ENCODE results near the gene LDB3. TPM values are rescaled to one million over a fixed set of nuclear protein-coding genes. Genes with fewer than 3 reads are reported as not detected.

Gene LDB3, protein sequence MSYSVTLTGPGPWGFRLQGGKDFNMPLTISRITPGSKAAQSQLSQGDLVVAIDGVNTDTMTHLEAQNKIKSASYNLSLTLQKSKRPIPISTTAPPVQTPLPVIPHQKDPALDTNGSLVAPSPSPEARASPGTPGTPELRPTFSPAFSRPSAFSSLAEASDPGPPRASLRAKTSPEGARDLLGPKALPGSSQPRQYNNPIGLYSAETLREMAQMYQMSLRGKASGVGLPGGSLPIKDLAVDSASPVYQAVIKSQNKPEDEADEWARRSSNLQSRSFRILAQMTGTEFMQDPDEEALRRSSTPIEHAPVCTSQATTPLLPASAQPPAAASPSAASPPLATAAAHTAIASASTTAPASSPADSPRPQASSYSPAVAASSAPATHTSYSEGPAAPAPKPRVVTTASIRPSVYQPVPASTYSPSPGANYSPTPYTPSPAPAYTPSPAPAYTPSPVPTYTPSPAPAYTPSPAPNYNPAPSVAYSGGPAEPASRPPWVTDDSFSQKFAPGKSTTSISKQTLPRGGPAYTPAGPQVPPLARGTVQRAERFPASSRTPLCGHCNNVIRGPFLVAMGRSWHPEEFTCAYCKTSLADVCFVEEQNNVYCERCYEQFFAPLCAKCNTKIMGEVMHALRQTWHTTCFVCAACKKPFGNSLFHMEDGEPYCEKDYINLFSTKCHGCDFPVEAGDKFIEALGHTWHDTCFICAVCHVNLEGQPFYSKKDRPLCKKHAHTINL
- total RNA-seq (2012; rRNA removed): 1.3 TPM in 1 of 2 replicates, not detected in the other

DNA sequence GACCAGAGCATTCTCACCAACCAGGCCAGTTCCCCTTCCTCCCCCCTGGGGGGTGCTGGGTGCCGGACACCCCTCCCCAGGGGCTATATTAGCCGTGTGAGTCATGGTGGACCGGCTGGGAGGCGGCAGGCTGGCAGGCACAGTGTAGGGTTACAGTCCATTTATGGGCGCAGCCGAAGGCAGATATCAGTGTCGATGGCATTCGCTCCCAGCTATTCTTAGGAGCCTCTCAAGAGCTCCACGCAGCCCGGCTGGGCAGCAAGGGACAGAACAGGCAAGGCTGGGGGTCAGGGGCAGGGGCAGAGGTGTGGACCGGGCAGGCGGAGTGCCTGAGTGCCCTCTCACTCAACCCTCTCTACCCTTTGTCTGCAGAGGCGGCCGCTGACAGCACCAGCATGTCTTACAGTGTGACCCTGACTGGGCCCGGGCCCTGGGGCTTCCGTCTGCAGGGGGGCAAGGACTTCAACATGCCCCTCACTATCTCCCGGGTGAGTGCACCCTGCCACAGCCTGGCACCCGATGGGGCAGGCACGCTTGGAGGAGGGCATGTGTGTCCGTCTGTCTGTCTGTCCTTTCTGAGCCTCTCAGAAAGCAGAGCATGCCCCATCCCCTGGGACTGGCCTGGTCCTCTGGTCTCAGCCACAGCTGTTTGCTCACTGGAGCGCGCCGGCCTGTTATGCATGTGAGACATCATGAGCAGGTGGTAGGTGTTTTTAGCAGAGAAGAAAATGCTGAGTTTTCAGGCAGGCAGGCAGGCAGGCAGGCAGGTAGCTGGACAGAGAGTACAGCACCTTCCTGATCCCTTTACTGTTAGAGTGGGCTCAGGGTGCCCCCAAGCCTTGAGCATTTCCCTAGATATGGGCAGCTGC lies at the start of gene LDB3:
TSS of gene LDB3 (plus strand) at position 215 of the 869 bp plus-strand sequence. CDS start at position 396, 181 bp downstream.
- Histone ChIP-seq H3K9me3 (replicated peaks; ENCODE audit: low read length) (no peaks in the 10 kb centered on the region), H3K4me2 (ENCODE audit: low read length) (peak within 1 kb of the TSS; percentile 54), H3K4me3 (ENCODE audit: low read length) (no peak within 1 kb of the TSS), H3K4me1 (ENCODE audit: control insufficient read depth, insufficient read depth, low read length) (peaks cover 30% of the 10 kb centered on the region), H3K36me3 (ENCODE audit: insufficient read depth, low read length) (no peaks in the 10 kb centered on the region), H3K27me3 (ENCODE audit: control insufficient read depth, insufficient read depth, low read length) (no peaks in the 10 kb centered on the region), H3K9ac (ENCODE audit: low read depth, low read length) (no peak within 1 kb of the TSS)

GRCh38 chr10:86628311-86628710 lies 40.0 kb upstream of the LDB3 start:
- H3K9me3 ChIP-seq (replicated peaks; ENCODE audit: low read length): no peaks in the 10 kb centered on the region
- no peaks in the 10 kb centered on the region for H3K4me1 ChIP-seq (ENCODE audit: control insufficient read depth, insufficient read depth, low read length)
- H3K9ac ChIP-seq (ENCODE audit: low read depth, low read length): no peak overlapping the region
- no peak overlapping the region for H3K4me2 ChIP-seq (ENCODE audit: low read length)
- no peak overlapping the region for H3K4me3 ChIP-seq (ENCODE audit: low read length)
- H3K27me3 ChIP-seq (ENCODE audit: control insufficient read depth, insufficient read depth, low read length): no peaks in the 10 kb centered on the region
- H3K36me3 ChIP-seq (ENCODE audit: insufficient read depth, low read length): no peaks in the 10 kb centered on the region

GRCh38 chr10:86630079-86630478 lies 38.2 kb upstream of the LDB3 start:
- Histone ChIP-seq H3K36me3 (ENCODE audit: insufficient read depth, low read length) (no peaks in the 10 kb centered on the region), H3K4me1 (ENCODE audit: control insufficient read depth, insufficient read depth, low read length) (peaks cover 3% of the 10 kb centered on the region), H3K9ac (ENCODE audit: low read depth, low read length) (no peak overlapping the region), H3K4me2 (ENCODE audit: low read length) (no peak overlapping the region), H3K4me3 (ENCODE audit: low read length) (no peak overlapping the region), H3K9me3 (replicated peaks; ENCODE audit: low read length) (no peaks in the 10 kb centered on the region), H3K27me3 (ENCODE audit: control insufficient read depth, insufficient read depth, low read length) (no peaks in the 10 kb centered on the region)

DNA sequence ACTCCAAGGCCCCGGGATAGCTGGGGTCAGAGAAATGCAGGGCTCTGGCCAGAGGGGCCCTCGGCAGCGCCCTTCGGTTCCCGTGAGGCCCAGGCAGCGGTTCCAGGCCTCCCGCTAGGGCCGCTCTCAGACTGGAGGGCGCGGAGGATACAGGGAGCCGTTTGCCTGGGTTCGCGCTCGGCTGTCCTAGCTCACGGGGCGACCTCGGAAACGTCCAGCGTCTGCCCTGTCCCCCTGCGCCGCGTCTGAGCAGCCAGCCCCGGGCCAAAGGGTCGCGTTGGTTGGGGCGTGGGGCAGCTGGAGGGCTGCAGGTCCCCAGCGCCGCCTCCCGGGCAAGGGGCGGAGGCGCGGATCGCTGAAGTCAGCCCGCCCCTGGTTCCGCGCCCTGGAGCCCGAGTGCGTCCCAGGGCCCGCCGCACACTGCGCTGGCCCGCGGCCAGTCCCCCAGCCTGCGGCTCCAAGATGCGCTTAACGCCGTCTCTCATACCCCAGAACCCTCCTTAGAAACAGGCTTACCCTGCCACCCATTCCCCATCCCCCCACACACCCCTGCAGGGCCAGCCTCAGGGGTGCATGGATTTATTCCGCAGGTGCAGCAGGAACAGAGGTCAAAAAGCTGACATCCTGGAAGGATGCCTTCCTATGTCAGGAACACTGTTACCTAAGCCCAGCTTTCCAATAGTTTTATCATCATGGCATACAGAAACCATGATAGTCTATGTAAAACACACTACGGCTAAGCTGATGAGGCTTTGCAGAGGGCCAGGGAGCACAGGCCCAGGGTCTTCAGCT lies 36.1 kb upstream of the LDB3 start:
- H3K9ac ChIP-seq (ENCODE audit: low read depth, low read length): peak overlapping the region; percentile 57
- H3K27me3 ChIP-seq (ENCODE audit: control insufficient read depth, insufficient read depth, low read length): no peaks in the 10 kb centered on the region

GRCh38 chr10:86632951-86633350 lies 35.4 kb upstream of the LDB3 start:
- Histone ChIP-seq H3K4me2 (ENCODE audit: low read length) (no peak overlapping the region), H3K9ac (ENCODE audit: low read depth, low read length) (no peak overlapping the region), H3K4me3 (ENCODE audit: low read length) (no peak overlapping the region), H3K36me3 (ENCODE audit: insufficient read depth, low read length) (no peaks in the 10 kb centered on the region), H3K9me3 (replicated peaks; ENCODE audit: low read length) (no peaks in the 10 kb centered on the region), H3K27me3 (ENCODE audit: control insufficient read depth, insufficient read depth, low read length) (no peaks in the 10 kb centered on the region), H3K4me1 (ENCODE audit: control insufficient read depth, insufficient read depth, low read length) (peaks cover 21% of the 10 kb centered on the region)

More for the DNA sequence above, 36.1 kb upstream of the LDB3 start:
- peaks cover 21% of the 10 kb centered on the region for H3K4me1 ChIP-seq (ENCODE audit: control insufficient read depth, insufficient read depth, low read length)
- no peaks in the 10 kb centered on the region for H3K9me3 ChIP-seq (replicated peaks; ENCODE audit: low read length)
- peak overlapping the region; percentile 84 for H3K4me2 ChIP-seq (ENCODE audit: low read length)
- H3K36me3 ChIP-seq (ENCODE audit: insufficient read depth, low read length): no peaks in the 10 kb centered on the region
- peak overlapping the region; percentile 62 for H3K4me3 ChIP-seq (ENCODE audit: low read length)

GRCh38 chr10:86635402-86635801 lies 32.9 kb upstream of the LDB3 start:
- Histone ChIP-seq H3K27me3 (ENCODE audit: control insufficient read depth, insufficient read depth, low read length) (no peaks in the 10 kb centered on the region), H3K36me3 (ENCODE audit: insufficient read depth, low read length) (no peaks in the 10 kb centered on the region), H3K4me1 (ENCODE audit: control insufficient read depth, insufficient read depth, low read length) (peaks cover 21% of the 10 kb centered on the region)

GRCh38 chr10:86636311-86636710 lies 32.0 kb upstream of the LDB3 start:
- Histone ChIP-seq H3K27me3 (ENCODE audit: control insufficient read depth, insufficient read depth, low read length) (no peaks in the 10 kb centered on the region), H3K9me3 (replicated peaks; ENCODE audit: low read length) (no peaks in the 10 kb centered on the region), H3K9ac (ENCODE audit: low read depth, low read length) (peak overlapping the region; percentile 45), H3K4me1 (ENCODE audit: control insufficient read depth, insufficient read depth, low read length) (peaks cover 21% of the 10 kb centered on the region), H3K36me3 (ENCODE audit: insufficient read depth, low read length) (no peaks in the 10 kb centered on the region), H3K4me2 (ENCODE audit: low read length) (no peak overlapping the region), H3K4me3 (ENCODE audit: low read length) (no peak overlapping the region)

More at GRCh38 chr10:86635402-86635801, 32.9 kb upstream of the LDB3 start:
- Histone ChIP-seq H3K9me3 (replicated peaks; ENCODE audit: low read length) (no peaks in the 10 kb centered on the region), H3K4me3 (ENCODE audit: low read length) (no peak overlapping the region), H3K9ac (ENCODE audit: low read depth, low read length) (no peak overlapping the region), H3K4me2 (ENCODE audit: low read length) (peak overlapping the region; percentile 8)

DNA sequence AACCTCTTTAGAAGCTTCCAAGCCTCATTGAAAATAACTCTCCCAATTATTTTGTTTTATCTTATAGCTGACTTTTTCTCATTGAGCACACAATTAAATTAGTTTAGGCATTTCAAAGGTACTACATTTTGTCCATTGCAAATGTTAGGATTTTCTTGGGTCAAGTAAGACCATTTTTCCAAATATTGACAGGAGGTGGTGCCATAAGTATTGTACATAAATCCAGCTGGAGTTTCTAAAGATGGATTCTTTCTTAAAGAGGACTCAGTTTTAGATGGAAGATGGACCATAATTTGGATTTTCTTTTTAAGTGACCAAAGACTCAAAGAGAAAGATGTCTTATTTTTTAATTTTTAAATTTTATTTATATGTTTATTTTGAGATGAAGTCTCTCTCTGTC lies 26.3 kb upstream of the LDB3 start:
- Histone ChIP-seq H3K9me3 (replicated peaks; ENCODE audit: low read length) (no peaks in the 10 kb centered on the region), H3K4me3 (ENCODE audit: low read length) (no peak overlapping the region), H3K4me2 (ENCODE audit: low read length) (no peak overlapping the region), H3K36me3 (ENCODE audit: insufficient read depth, low read length) (no peaks in the 10 kb centered on the region), H3K9ac (ENCODE audit: low read depth, low read length) (no peak overlapping the region), H3K4me1 (ENCODE audit: control insufficient read depth, insufficient read depth, low read length) (peaks cover 10% of the 10 kb centered on the region), H3K27me3 (ENCODE audit: control insufficient read depth, insufficient read depth, low read length) (no peaks in the 10 kb centered on the region)

DNA sequence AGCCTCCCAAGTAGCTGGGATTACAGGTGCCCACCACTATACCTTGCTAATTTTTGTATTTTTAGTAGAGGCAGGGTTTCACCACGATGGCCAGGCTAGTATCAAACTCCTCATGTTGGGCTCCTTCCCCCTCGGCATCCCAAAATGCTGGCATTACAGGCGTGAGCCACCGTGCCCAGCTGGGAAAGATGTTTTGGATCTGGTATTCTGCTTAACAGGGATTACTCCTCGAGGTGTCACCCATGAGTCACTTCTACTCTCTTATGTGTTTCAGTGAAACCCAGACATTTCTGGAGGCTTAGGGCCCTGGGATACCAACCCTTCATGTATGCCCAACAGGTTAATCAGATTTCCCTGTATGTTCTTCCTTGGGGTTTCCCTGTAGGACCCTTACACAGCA lies 25.8 kb upstream of the LDB3 start:
- H3K4me2 ChIP-seq (ENCODE audit: low read length): no peak overlapping the region
- H3K27me3 ChIP-seq (ENCODE audit: control insufficient read depth, insufficient read depth, low read length): no peaks in the 10 kb centered on the region
- H3K9me3 ChIP-seq (replicated peaks; ENCODE audit: low read length): no peaks in the 10 kb centered on the region
- no peaks in the 10 kb centered on the region for H3K36me3 ChIP-seq (ENCODE audit: insufficient read depth, low read length)
- no peak overlapping the region for H3K4me3 ChIP-seq (ENCODE audit: low read length)
- H3K4me1 ChIP-seq (ENCODE audit: control insufficient read depth, insufficient read depth, low read length): peaks cover 10% of the 10 kb centered on the region
- H3K9ac ChIP-seq (ENCODE audit: low read depth, low read length): no peak overlapping the region

- no peaks in the 10 kb centered on the region for H3K27me3 ChIP-seq (ENCODE audit: control insufficient read depth, insufficient read depth, low read length)
- H3K4me2 ChIP-seq (ENCODE audit: low read length): no peak overlapping the region
- no peak overlapping the region for H3K9ac ChIP-seq (ENCODE audit: low read depth, low read length)
- no peak overlapping the region for H3K4me3 ChIP-seq (ENCODE audit: low read length)
- no peaks in the 10 kb centered on the region for H3K9me3 ChIP-seq (replicated peaks; ENCODE audit: low read length)
- H3K36me3 ChIP-seq (ENCODE audit: insufficient read depth, low read length): no peaks in the 10 kb centered on the region
- H3K4me1 ChIP-seq (ENCODE audit: control insufficient read depth, insufficient read depth, low read length): peaks cover 24% of the 10 kb centered on the region
Measured at GRCh38 chr10:86644152-86644793, 24.0 kb upstream of the LDB3 start.
